CD14-positive monocyte (primary cell): ENCODE measurements around the gene CNNM1. TPM values are rescaled to one million over a fixed set of nuclear protein-coding genes. Genes with fewer than 3 reads are reported as not detected.

Source experiments
- DNase-seq, 3 donors: peaks; one replicate each; pipeline ENCODE4 v3.0.0-alpha.2; 2011 to 2022
- H2AFZ ChIP-seq: 2 replicates; pipeline ENCODE4 v1.6.0; 2012; ENCODE audit warnings: mild to moderate bottlenecking, low read depth, low read length, inconsistent platforms; ENCODE audit not compliant: insufficient read depth, poor library complexity, severe bottlenecking
- H3K27ac ChIP-seq, 2 donors: 1 replicate in 1 of 2; 2 replicates in 1 of 2; pipeline ENCODE4 v1.5.1; 2012 to 2013; ENCODE audit warnings: low read length in 2 of 2, control low read depth in 1 of 2, inconsistent platforms in 1 of 2, low read depth in 1 of 2, mild to moderate bottlenecking in 1 of 2
- H3K27me3 ChIP-seq, 2 donors: one replicate each; pipeline versions ENCODE4 v1.6.0 to v1.6.1; 2011 to 2013; ENCODE audit warnings: low read length in 2 of 2; ENCODE audit not compliant: control insufficient read depth in 2 of 2, insufficient read depth in 2 of 2
- H3K36me3 ChIP-seq, 2 donors: replicated peaks in 1 of 2; 1 replicate in 1 of 2; 2 replicates in 1 of 2; pipeline versions ENCODE4 v1.5.1 to v1.6.1; 2012 to 2013; ENCODE audit warnings: low read length in 2 of 2, control low read depth in 1 of 2, inconsistent platforms in 1 of 2, mild to moderate bottlenecking in 1 of 2; ENCODE audit not compliant: insufficient read depth in 2 of 2, control insufficient read depth in 1 of 2
- H3K4me1 ChIP-seq, 2 donors: 1 replicate in 1 of 2; 2 replicates in 1 of 2; pipeline versions ENCODE4 v1.5.1 to v1.6.1; 2012 to 2013; ENCODE audit warnings: low read length in 2 of 2, control low read depth in 1 of 2, inconsistent platforms in 1 of 2, mild to moderate bottlenecking in 1 of 2, moderate library complexity in 1 of 2; ENCODE audit not compliant: insufficient read depth in 2 of 2, control insufficient read depth in 1 of 2
- H3K4me2 ChIP-seq: replicated peaks from 2 replicates; pipeline ENCODE3; 2012; ENCODE audit warnings: low read length, moderate library complexity, mild to moderate bottlenecking; ENCODE audit not compliant: poor library complexity, severe bottlenecking; ENCODE audit errors: extremely low read depth
- H3K4me3 ChIP-seq, 3 experiments: fragments of 200-600 bp in 1 of 3; sonication (generic) in 1 of 3; replicated peaks in 1 of 3; 1 replicate in 2 of 3; 2 replicates in 1 of 3; pipeline ENCODE4 v1.5.1; 2011 to 2013; ENCODE audit warnings: low read length in 3 of 3, mild to moderate bottlenecking in 3 of 3, control low read depth in 2 of 3, low read depth in 2 of 3, inconsistent platforms in 1 of 3, moderate library complexity in 1 of 3
- H3K79me2 ChIP-seq: 2 replicates; pipeline ENCODE4 v1.6.0; 2012; ENCODE audit warnings: mild to moderate bottlenecking, control low read depth, inconsistent platforms, low read length, moderate library complexity; ENCODE audit not compliant: insufficient read depth
- H3K9ac ChIP-seq: 2 replicates; pipeline ENCODE4 v1.6.0; 2017; ENCODE audit warnings: low read length, mild to moderate bottlenecking; ENCODE audit not compliant: insufficient read depth, poor library complexity, severe bottlenecking
- H3K9me3 ChIP-seq, 2 donors: replicated peaks in 1 of 2; 1 replicate in 1 of 2; 2 replicates in 1 of 2; pipeline versions ENCODE4 v1.5.1 to v1.6.1; 2012 to 2013; ENCODE audit warnings: low read length in 2 of 2, control low read depth in 1 of 2; ENCODE audit not compliant: control insufficient read depth in 1 of 2, insufficient read depth in 1 of 2
- H4K20me1 ChIP-seq: 2 replicates; pipeline ENCODE4 v1.6.0; 2012; ENCODE audit warnings: mild to moderate bottlenecking, low read length, control low read depth, moderate library complexity; ENCODE audit not compliant: insufficient read depth
- H3K27ac Mint-ChIP-seq, 7 donors: one replicate each; pipeline ENCODE4 v1.8.0; 2020; ENCODE audit warnings: mild to moderate bottlenecking in 7 of 7, mixed read lengths in 7 of 7, moderate library complexity in 6 of 7, inconsistent platforms in 2 of 7
- H3K27me3 Mint-ChIP-seq, 3 donors: one replicate each; pipeline ENCODE4 v1.8.0; 2021 to 2022; ENCODE audit warnings: low read depth in 3 of 3, mild to moderate bottlenecking in 3 of 3, mixed read lengths in 3 of 3, moderate library complexity in 3 of 3, inconsistent platforms in 1 of 3
- H3K36me3 Mint-ChIP-seq, 2 donors: one replicate each; pipeline ENCODE4 v1.8.0; 2020; ENCODE audit warnings: mixed read lengths in 2 of 2, inconsistent platforms in 1 of 2, mild to moderate bottlenecking in 1 of 2
- H3K4me1 Mint-ChIP-seq: one replicate; pipeline ENCODE4 v1.8.0; 2020; ENCODE audit warnings: mild to moderate bottlenecking, mixed read lengths
- H3K4me3 Mint-ChIP-seq, 2 donors: one replicate each; pipeline ENCODE4 v1.8.0; 2020; ENCODE audit warnings: mild to moderate bottlenecking in 2 of 2, mixed read lengths in 2 of 2, moderate library complexity in 1 of 2
- H3K9me3 Mint-ChIP-seq, 7 donors: one replicate each; pipeline ENCODE4 v1.8.0; 2020 to 2022; ENCODE audit warnings: mixed read lengths in 7 of 7, mild to moderate bottlenecking in 6 of 7, moderate library complexity in 6 of 7, inconsistent platforms in 2 of 7
- CTCF ChIP-seq: fragments of 200-600 bp; IDR thresholded peaks from one replicate; pipeline ENCODE4 v1.8.0; 2022; ENCODE audit warnings: antibody characterized with exemption, mild to moderate bottlenecking
- WGBS: methylation state at CpG from one replicate; pipeline ENCODE4 v1.1.5; 2013; ENCODE audit warnings: missing lambda C conversion rate; ENCODE audit not compliant: insufficient coverage; 5-methylcytosine and 5-hydroxymethylcytosine counted together
- intact Hi-C, 2 donors: fragments of 100-400 bp; cut with micrococcal nuclease; formaldehyde crosslinking; loops; one replicate each; pipeline versions ENCODE4 v1.15.0 to v1.15.1; 2023
- polyA minus RNA-seq: library from RNA; depleted of rRNA, polyadenylated mRNA; stranded (reverse); fragments of >200 nt; gene quantifications from 2 replicates; pipeline ENCODE4 v1.2.3, GENCODE V29; 2012
- polyA plus RNA-seq, 3 donors: library from polyadenylated mRNA; depleted of rRNA in 1 of 3; unstranded in 2 of 3; stranded (reverse) in 1 of 3; fragments of 300-500 nt in 2 of 3; fragments of >200 nt in 1 of 3; fragmentation: Illumina TruSeq in 2 of 3; gene quantifications; 1 replicate in 2 of 3; 2 replicates in 1 of 3; pipeline ENCODE4 v1.2.3, GENCODE V29; 2012 to 2021
- total RNA-seq, 12 experiments: library from RNA in 1 of 12; stranded (reverse) in 1 of 12; fragments of 120-200 nt in 1 of 12; gene quantifications; one replicate each; pipeline ENCODE4 v1.2.4 and lab custom pipeline; 2013 to 2026; ENCODE audit warnings: mixed read lengths in 6 of 12, inconsistent platforms in 1 of 12

Gene CNNM1
- total RNA-seq (2013) = not detected
- polyA plus RNA-seq (not detected), polyA minus RNA-seq (not detected in 2 replicates), total RNA-seq (lab: John Stamatoyannopoulos, UW) (0 to 2.2 (median 0.08) reads per million in 11 experiments)

- peaks cover 0 to 11% of the 10 kb centered on the region in 2 donors for H3K9me3 ChIP-seq
- peaks cover 3% of the 10 kb centered on the region for H3K4me1 Mint-ChIP-seq
- intact Hi-C loops = no loop called here
- no peak within 1 kb of the TSS for H2AFZ ChIP-seq
- H3K4me1 ChIP-seq = peaks cover 3 to 17% of the 10 kb centered on the region in 2 donors
- H3K79me2 ChIP-seq = no peaks in the 10 kb centered on the region
- TF ChIP-seq CTCF = no peak
- peak within 1 kb of the TSS in 1 of 2 donors; percentile 78 for H3K4me3 Mint-ChIP-seq
- no peaks in the 10 kb centered on the region for H3K36me3 ChIP-seq
- H4K20me1 ChIP-seq = no peaks in the 10 kb centered on the region
- peak within 1 kb of the TSS; percentile 47 for H3K4me2 ChIP-seq
- peak within 1 kb of the TSS in 1 of 3 experiments; percentile 38 for H3K4me3 ChIP-seq
- no peak within 1 kb of the TSS for H3K9ac ChIP-seq
- H3K27me3 Mint-ChIP-seq = peaks cover 39 to 54% (median 41%) of the 10 kb centered on the region in 3 donors
- WGBS = 0% methylated on average over 24 of the region's 24 CpGs
- H3K9me3 Mint-ChIP-seq = peaks cover 2 to 20% (median 7%) of the 10 kb centered on the region in 7 donors
- no peak within 1 kb of the TSS for H3K27ac Mint-ChIP-seq
- H3K36me3 Mint-ChIP-seq = no peaks in the 10 kb centered on the region
- H3K27me3 ChIP-seq = peaks cover 37 to 48% of the 10 kb centered on the region in 2 donors
- H3K27ac ChIP-seq = no peak within 1 kb of the TSS
- DNase-seq = no peak
Measured at GRCh38 chr10:99329304-99329553, at the start of gene CNNM1. TSS of gene CNNM1 (plus strand) at chr10:99329356. CDS start at chr10:99329388, 32 bp downstream.

DNA sequence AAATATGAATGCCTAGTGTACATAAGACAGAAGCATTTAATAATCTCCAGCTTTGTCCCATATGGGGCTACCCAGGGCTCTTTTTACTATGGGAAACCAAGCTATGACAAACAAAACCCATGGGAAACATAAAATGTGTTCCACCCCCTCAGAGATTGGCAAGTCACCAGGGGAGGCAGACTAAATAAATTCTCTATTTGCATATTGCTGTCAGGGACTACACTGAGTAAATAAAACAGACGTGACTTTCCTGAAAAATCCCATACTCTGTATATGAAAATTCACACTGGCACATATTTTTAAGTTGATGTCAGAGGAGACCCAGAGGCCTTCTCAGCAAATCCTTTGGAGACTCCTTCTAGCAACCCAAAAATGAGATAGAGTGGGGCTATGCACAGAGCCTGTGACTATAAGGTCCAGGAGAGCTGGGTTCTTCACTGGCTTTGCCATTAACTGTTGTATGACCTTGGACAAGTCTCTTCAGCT is 49.5 kb upstream of the CNNM1 start:
- H3K27ac Mint-ChIP-seq = no peak overlapping the region
- H3K4me3 ChIP-seq = no peak overlapping the region
- DNase-seq = no peak
- H3K9me3 Mint-ChIP-seq = peaks cover 6 to 16% (median 12%) of the 10 kb centered on the region in 7 donors
- no peak overlapping the region for H3K4me2 ChIP-seq
- no peaks in the 10 kb centered on the region for H3K79me2 ChIP-seq
- H2AFZ ChIP-seq = no peak overlapping the region
- no peak overlapping the region for H3K9ac ChIP-seq
- no peaks in the 10 kb centered on the region for H3K4me1 Mint-ChIP-seq
- no peaks in the 10 kb centered on the region for H3K36me3 ChIP-seq
- peaks cover 3 to 7% (median 7%) of the 10 kb centered on the region in 3 donors for H3K27me3 Mint-ChIP-seq
- WGBS = no CpG with 5 or more reads among the region's 1 CpG
- H3K27ac ChIP-seq = no peak overlapping the region
- H3K4me3 Mint-ChIP-seq = no peak overlapping the region
- TF ChIP-seq CTCF = no peak
- H3K9me3 ChIP-seq = peaks cover 3 to 6% of the 10 kb centered on the region in 2 donors
- no peaks in the 10 kb centered on the region for H4K20me1 ChIP-seq
- no peaks in the 10 kb centered on the region for H3K36me3 Mint-ChIP-seq
- intact Hi-C loops = no loop called here
- H3K27me3 ChIP-seq = peaks cover 0 to 5% of the 10 kb centered on the region in 2 donors
- H3K4me1 ChIP-seq = no peaks in the 10 kb centered on the region
